Erythroblast (primary cell): Measurements from ENCODE around the gene VAV2.

Source experiments
- GATA1 ChIP-seq: IDR thresholded peaks from 2 replicates; pipeline ENCODE4 v1.6.1; 2011; ENCODE audit warnings: low read depth, mild to moderate bottlenecking, control low read depth, low read length, moderate library complexity
- POLR2A ChIP-seq: IDR thresholded peaks from 2 replicates; pipeline ENCODE4 v1.6.1; 2011; ENCODE audit warnings: mild to moderate bottlenecking, low read length

- TF ChIP-seq POLR2A (no peak), GATA1 (no peak)
These were observed 38.0 kb downstream of the VAV2 start for GRCh38 chr9:133953976-133954709.
